22Rv1 (cell line): ENCODE measurements around the gene SERPINE3.

Experiments used
- ZFX ChIP-seq: fragments of 450-650 bp; IDR thresholded peaks from 2 replicates; pipeline ENCODE4 v1.6.1; 2017; ENCODE audit warnings: antibody characterized with exemption, borderline replicate concordance
- TF ChIP-seq, protein P1 (sequence below): fragments of 450-650 bp; IDR thresholded peaks from 2 replicates; pipeline ENCODE4 v1.5.1; 2017; ENCODE audit warnings: mild to moderate bottlenecking

DNA sequence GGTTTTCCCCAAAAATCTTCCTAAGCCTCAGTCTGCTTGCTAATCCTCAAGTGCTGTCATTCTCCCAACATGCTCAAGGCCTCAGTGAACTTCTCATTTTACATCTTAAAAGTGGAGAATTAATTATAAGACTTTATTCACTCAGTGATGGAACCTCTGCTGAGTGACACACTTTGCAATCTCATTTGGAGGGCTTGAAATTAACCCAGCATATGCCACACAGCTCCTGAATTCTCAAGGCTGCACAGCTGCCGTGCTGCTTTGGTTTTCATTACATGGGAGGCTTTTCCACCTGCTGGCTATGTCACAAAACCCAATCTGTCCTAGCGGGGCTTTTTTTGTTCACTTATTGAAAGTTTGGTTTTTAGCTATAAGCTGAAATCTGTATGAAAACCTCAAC is 28.3 kb upstream of the SERPINE3 start:
- TF ChIP-seq, protein P1, sequence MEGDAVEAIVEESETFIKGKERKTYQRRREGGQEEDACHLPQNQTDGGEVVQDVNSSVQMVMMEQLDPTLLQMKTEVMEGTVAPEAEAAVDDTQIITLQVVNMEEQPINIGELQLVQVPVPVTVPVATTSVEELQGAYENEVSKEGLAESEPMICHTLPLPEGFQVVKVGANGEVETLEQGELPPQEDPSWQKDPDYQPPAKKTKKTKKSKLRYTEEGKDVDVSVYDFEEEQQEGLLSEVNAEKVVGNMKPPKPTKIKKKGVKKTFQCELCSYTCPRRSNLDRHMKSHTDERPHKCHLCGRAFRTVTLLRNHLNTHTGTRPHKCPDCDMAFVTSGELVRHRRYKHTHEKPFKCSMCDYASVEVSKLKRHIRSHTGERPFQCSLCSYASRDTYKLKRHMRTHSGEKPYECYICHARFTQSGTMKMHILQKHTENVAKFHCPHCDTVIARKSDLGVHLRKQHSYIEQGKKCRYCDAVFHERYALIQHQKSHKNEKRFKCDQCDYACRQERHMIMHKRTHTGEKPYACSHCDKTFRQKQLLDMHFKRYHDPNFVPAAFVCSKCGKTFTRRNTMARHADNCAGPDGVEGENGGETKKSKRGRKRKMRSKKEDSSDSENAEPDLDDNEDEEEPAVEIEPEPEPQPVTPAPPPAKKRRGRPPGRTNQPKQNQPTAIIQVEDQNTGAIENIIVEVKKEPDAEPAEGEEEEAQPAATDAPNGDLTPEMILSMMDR = no peak
- TF ChIP-seq ZFX = no peak
